ENCODE data around the gene RLN3.
"Not testable (repeated sequence)": the region's sequence is repeated elsewhere in the genome, so short reads cannot be mapped to it uniquely, and the experiment has no call there.

RLN3 gene

GRCh38 chr19:13995878-13996765 lies 31.8 kb upstream of the RLN3 start:
- no peak for DNase-seq

- no peak for DNase-seq
Observed at GRCh38 chr19:13996928-13997630, 30.9 kb upstream of the RLN3 start.

DNA sequence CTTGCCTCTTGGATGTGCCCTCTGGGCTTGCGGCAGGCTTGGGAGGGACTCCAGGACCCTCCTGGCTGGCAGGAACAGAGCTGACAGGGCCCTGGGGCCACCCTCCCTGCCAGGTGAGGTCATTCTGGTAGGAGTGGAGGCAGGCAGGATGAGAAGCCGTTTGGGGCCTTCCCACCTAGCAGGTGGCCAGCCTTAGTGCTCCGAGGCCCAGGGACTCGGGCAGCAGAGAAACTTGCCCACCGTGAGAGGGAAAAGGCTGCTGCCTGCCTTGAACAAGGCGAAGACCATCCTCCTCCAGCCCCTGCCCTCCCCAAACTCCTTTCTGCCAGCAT lies 30.4 kb upstream of the RLN3 start:
- no peak for DNase-seq

DNA sequence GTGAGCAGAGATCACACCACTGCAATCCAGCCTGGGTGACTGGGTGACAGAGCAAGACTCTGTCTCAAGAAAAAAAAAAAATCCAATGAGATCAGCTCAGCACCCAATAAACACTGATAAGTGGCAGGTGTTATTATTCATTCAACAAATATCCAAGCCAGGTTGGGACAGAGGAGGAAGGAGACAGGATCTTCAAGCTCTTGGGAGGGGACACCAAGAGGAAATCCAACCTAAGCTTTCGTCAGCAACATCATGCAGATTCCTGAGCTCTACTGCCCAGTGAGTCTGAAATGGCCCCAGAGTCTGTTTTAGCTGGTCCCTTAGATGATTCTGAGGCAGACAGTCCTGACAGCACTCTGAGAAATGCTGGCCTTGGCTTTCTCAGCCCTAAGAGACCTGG lies 29.5 kb upstream of the RLN3 start:
- no peak for DNase-seq

DNA sequence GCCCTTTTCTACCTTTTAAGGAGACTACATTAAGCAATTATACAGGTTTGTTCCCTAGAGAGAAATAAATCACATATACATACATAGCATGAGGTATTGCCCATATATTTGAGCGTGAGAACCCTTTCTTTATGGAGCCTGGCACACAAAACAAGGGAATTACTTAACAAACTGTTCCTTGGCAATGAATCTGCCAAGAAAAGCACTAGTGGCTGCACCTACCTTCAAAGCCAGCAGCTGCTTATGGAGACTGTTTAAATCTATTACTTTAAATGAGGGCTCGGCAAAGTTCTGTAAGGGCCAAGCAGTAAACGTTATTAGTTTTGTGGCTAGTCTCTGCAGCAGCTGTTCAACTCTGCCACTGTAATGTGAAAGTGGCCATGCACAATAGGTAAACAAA lies 28.9 kb upstream of the RLN3 start:
- DNase-seq: no peak

DNA sequence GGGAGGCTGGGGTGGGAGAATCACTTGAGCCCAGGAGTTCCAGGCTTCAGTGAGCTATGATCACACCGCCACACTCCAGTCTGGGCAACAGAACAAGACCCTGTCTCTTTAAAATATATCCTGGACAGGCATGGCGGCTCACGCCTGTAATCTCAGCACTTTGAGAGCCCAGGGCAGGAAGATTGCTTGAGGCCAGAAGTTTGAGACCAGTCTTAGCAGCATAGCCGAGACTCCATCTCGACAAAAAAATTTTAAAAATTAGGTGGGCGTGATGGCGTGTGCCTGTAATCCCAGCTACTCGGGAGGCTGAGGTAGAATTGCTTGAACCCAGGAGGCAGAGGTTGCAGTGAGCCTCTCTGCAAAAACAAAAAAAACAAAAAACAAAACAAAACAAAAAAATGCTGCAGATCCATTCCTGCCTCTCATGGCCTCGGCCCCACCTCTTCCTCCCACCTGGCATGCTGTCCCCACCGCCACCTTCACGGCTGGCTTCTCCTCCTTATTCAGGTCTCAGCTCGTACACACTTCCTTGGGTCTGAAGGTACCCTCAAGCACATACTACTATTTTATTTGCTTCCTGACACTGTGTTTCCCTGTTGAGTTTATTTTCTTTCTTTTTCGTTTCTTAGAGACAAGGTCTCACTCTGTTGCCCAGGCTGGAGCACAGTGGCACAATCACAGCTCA lies 27.1 kb upstream of the RLN3 start:
- no peak for DNase-seq

GRCh38 chr19:14002571-14003250 lies 25.2 kb upstream of the RLN3 start:
- DNase-seq: no peak

DNA sequence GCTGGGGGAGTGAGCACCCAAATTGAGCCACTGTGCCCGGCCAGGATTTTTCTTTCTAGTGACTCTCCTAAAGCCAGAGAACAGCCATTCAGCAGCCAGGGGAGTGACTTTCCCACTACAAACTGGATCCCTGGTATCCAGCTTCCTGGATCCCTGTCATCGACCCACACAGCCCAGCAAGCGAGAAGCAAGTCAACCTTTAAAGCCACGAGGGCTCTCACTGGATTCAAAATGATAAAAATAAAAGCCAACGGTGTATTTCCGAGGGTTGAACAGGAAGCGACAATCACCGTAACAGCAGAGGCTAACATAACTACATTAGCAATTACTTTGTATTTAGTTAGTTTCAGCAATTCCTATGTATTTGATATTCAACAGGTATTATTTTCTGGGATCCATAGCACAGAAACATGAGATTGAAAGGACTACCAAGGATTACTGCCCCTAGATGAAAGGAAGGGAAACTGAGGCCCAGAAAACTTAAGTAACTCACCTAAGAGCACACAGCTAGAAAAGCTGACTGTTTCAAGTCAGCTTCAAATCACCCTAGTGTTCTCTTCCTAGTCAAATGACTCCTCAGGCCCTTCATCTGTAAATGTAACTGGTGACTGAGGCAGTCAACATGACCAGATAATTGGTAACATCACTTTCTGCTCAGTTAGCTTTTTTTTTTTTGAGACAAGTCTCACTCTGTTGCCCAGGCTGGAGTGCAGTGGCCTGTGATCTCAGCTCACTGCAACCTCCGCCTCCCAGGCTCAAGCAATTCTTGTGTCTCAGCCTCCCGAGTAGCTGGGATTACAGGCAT lies 24.5 kb upstream of the RLN3 start:
- no peak for DNase-seq

DNA sequence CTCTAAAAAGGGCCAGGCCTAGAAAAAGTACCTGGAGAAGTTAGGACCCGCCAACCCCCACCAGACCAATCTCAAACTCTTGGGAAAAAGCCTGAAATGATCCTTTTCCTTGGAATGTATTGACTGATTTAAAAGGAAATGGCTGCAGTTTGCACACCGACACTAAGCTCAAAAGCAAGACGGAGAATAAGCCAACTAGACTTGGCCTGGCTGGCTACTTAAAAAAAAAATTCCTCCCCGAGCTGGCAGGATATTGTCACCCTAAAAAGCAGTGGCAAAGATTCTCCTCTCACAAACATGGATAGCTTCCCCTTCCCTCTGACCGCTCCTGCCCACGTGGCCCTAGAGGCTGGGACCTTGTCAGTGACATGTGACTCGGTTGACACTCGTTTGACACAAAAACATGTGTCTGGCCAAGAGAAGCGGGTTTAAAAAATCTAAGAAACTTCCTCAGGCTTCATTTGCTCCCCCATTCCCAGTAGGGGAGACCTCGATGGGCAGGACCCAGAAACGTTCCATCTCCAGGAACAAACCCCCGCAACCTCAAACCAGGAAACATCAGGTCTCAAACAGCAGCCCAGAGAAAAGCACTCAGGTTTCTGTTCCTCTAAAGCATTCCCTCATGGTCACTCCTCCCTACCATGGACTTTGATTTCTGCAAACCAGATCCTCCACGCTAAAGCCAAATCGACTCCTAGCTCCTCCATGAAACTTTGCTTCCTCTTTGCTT lies 23.2 kb upstream of the RLN3 start:
- DNase-seq: no peak

GRCh38 chr19:14005349-14006084 lies 22.4 kb upstream of the RLN3 start:
- DNase-seq: peak; percentile 41

GRCh38 chr19:14006085-14006765 lies 21.7 kb upstream of the RLN3 start, which contains the start of gene RFX1:
Gene RFX1, minus strand, starts transcription at chr19:14006320. Its CDS starts 12,477 bp downstream, at chr19:13993843.
- peak; percentile 95 for DNase-seq

DNA sequence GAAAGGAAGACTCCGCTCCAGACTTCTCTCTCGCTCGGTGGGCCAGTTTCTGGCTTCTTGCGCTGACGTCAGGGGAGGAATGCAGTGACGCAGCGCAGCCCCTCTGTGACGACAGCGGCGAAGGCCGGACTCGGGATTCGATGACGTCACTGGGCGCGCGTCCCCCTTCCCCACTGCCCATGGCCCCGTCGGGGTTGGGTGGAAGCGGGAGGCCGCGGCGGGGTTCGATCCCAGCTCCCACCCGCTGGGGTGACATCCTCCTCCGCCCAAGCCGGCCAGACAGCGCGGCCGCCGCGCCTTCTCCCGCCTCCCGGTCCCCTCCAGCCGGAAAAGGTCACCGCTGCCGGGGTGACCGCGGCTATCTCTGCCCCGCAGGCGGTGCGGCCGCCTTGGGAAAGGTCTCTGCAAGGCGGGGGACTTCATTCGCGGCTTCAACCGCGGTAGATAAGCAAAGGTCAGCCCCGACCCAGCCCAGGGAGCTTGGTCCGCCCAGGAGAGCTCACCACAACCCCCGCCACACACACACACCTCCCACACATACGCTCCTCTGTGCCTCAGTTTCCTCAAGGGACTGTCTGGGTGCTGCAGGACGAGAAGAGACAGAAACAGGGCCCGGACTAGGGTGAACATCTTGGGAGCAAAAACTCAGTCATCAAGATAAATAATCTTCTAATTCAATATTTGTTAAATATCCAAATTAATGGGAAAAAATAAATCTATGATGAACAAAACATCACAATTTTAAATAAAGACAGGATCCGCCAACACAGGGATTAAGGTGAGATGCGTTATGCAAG lies 21.0 kb upstream of the RLN3 start:
- DNase-seq: no peak

- no peak for DNase-seq
Observed at GRCh38 chr19:14012378-14012915, 15.5 kb upstream of the RLN3 start.

GRCh38 chr19:14015524-14016035 lies 12.4 kb upstream of the RLN3 start:
- no peak for DNase-seq

DNA sequence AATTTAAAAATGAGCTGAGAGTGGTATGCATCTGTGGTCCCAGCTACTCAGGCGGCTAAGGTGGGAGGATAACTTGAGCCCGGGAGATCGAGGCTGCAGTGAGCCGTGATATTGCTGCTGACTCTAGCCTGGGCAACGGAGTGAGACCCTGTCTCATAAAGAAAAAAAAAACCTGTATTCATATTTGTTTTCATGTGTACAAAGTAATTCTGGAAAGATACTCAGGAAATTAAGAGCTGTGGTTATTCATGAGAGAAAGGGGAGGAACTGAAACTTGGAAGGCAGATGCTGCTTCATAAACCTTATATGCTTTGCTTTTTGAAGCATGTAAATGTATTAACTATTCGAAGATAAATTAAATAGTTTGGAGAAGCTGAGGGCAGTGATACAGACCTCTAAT lies 8.8 kb upstream of the RLN3 start:
- DNase-seq: no peak

- DNase-seq: not testable (repeated sequence)
Observed at GRCh38 chr19:14019739-14020138, 8.2 kb upstream of the RLN3 start.

GRCh38 chr19:14021474-14021873 lies 6.5 kb upstream of the RLN3 start:
- DNase-seq: no peak

DNA sequence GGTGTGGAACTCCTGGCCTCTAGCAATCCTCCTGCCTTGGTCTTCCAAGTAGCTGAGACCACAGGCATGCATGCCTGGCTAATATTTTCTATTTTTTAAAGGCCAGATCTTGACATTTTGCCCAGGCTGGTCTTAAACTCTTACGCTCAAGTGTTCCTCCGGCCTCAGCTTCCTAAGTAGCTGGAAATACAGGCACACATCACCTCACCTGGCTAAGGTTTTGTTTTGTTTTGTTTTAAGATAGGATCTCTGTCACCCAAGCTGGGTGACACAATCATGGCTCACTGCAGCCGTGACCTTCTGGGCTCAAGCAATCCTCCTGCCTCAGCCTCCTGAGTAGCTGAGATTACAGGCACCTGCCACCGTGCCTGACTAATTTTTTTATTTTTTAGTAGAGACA lies 5.5 kb upstream of the RLN3 start:
- DNase-seq: no peak
